Adipocyte (in vitro differentiated cells): ENCODE results near the gene MAP3K8.

ENCODE experiments used
- DNase-seq: peaks from one replicate; pipeline ENCODE4 v3.0.0-alpha.2; 2015; ENCODE audit warnings: low read depth
- H3K27me3 ChIP-seq: replicated peaks from 2 replicates; pipeline ENCODE4 v1.7.0; 2013; ENCODE audit warnings: mild to moderate bottlenecking, low read length, moderate library complexity; ENCODE audit not compliant: control insufficient read depth, insufficient read depth
- H3K36me3 ChIP-seq: 2 replicates; pipeline ENCODE4 v1.7.0; 2013; ENCODE audit warnings: low read length, mild to moderate bottlenecking, moderate library complexity; ENCODE audit not compliant: control insufficient read depth, insufficient read depth, severe bottlenecking
- H3K4me1 ChIP-seq: 2 replicates; pipeline ENCODE4 v1.7.0; 2013; ENCODE audit warnings: mild to moderate bottlenecking, low read length, moderate library complexity; ENCODE audit not compliant: control insufficient read depth, insufficient read depth
- H3K4me3 ChIP-seq: 2 replicates; pipeline ENCODE4 v1.7.0; 2013; ENCODE audit warnings: mild to moderate bottlenecking, low read length, moderate library complexity
- H3K9ac ChIP-seq: 2 replicates; pipeline ENCODE4 v1.7.0; 2013; ENCODE audit warnings: mild to moderate bottlenecking, low read length, moderate library complexity
- H3K9me3 ChIP-seq: 2 replicates; pipeline ENCODE4 v1.7.0; 2013; ENCODE audit warnings: mild to moderate bottlenecking, low read length, moderate library complexity; ENCODE audit not compliant: control insufficient read depth

The MAP3K8 gene

GRCh38 chr10:30436191-30436611, 2.2 kb downstream of the MAP3K8 start:
- Histone ChIP-seq H3K9ac (peak overlapping the region; percentile 99), H3K27me3 (no peaks in the 10 kb centered on the region), H3K36me3 (peaks cover 35% of the 10 kb centered on the region), H3K4me3 (peak overlapping the region; percentile 94), H3K4me1 (peaks cover 61% of the 10 kb centered on the region), H3K9me3 (no peaks in the 10 kb centered on the region)
- peak; percentile 92 for DNase-seq

- H3K4me3 ChIP-seq = peak overlapping the region; percentile 94
- H3K4me1 ChIP-seq = peaks cover 61% of the 10 kb centered on the region
- H3K36me3 ChIP-seq = peaks cover 40% of the 10 kb centered on the region
- DNase-seq = peak; percentile 48
- H3K27me3 ChIP-seq = no peaks in the 10 kb centered on the region
- no peaks in the 10 kb centered on the region for H3K9me3 ChIP-seq
- H3K9ac ChIP-seq = peak overlapping the region; percentile 99
These were observed 2.7 kb downstream of the MAP3K8 start for GRCh38 chr10:30436671-30437030.

GRCh38 chr10:30437031-30437841, 3.3 kb downstream of the MAP3K8 start:
- no peaks in the 10 kb centered on the region for H3K9me3 ChIP-seq
- no peaks in the 10 kb centered on the region for H3K27me3 ChIP-seq
- peaks cover 63% of the 10 kb centered on the region for H3K4me1 ChIP-seq
- peak; percentile 67 for DNase-seq
- peak overlapping the region; percentile 94 for H3K4me3 ChIP-seq
- peak overlapping the region; percentile 99 for H3K9ac ChIP-seq
- peaks cover 46% of the 10 kb centered on the region for H3K36me3 ChIP-seq

GRCh38 chr10:30438021-30438850, 4.3 kb downstream of the MAP3K8 start:
- H3K36me3 ChIP-seq = peaks cover 56% of the 10 kb centered on the region
- peaks cover 61% of the 10 kb centered on the region for H3K4me1 ChIP-seq
- H3K9ac ChIP-seq = peak overlapping the region; percentile 99
- H3K4me3 ChIP-seq = peak overlapping the region; percentile 94
- H3K27me3 ChIP-seq = no peaks in the 10 kb centered on the region
- H3K9me3 ChIP-seq = no peaks in the 10 kb centered on the region
- peak; percentile 35 for DNase-seq

GRCh38 chr10:30439931-30440330, 5.9 kb downstream of the MAP3K8 start:
- H3K27me3 ChIP-seq = no peaks in the 10 kb centered on the region
- peaks cover 62% of the 10 kb centered on the region for H3K36me3 ChIP-seq
- H3K4me3 ChIP-seq = peak overlapping the region; percentile 40
- DNase-seq = no peak
- peak overlapping the region; percentile 6 for H3K9ac ChIP-seq
- no peaks in the 10 kb centered on the region for H3K9me3 ChIP-seq
- H3K4me1 ChIP-seq = peaks cover 68% of the 10 kb centered on the region

- no peak for DNase-seq
- H3K9me3 ChIP-seq = no peaks in the 10 kb centered on the region
- peak overlapping the region; percentile 8 for H3K4me3 ChIP-seq
- H3K4me1 ChIP-seq = peaks cover 78% of the 10 kb centered on the region
- peak overlapping the region; percentile 19 for H3K9ac ChIP-seq
- H3K36me3 ChIP-seq = peaks cover 63% of the 10 kb centered on the region
- no peaks in the 10 kb centered on the region for H3K27me3 ChIP-seq
These were observed 8.1 kb downstream of the MAP3K8 start for GRCh38 chr10:30442019-30442606.

- DNase-seq = no peak
- H3K4me1 ChIP-seq = peaks cover 68% of the 10 kb centered on the region
- H3K27me3 ChIP-seq = no peaks in the 10 kb centered on the region
- H3K4me3 ChIP-seq = no peak overlapping the region
- H3K9ac ChIP-seq = peak overlapping the region; percentile 1
- H3K36me3 ChIP-seq = peaks cover 66% of the 10 kb centered on the region
- no peaks in the 10 kb centered on the region for H3K9me3 ChIP-seq
These were observed 9.1 kb downstream of the MAP3K8 start for GRCh38 chr10:30443049-30443448.

GRCh38 chr10:30445711-30446110, 11.7 kb downstream of the MAP3K8 start:
- Histone ChIP-seq H3K9ac (peak overlapping the region; percentile 58), H3K36me3 (peaks cover 68% of the 10 kb centered on the region), H3K4me1 (peaks cover 42% of the 10 kb centered on the region), H3K4me3 (no peak overlapping the region), H3K27me3 (no peaks in the 10 kb centered on the region), H3K9me3 (no peaks in the 10 kb centered on the region)
- DNase-seq = peak; percentile 45

- peaks cover 26% of the 10 kb centered on the region for H3K4me1 ChIP-seq
- H3K27me3 ChIP-seq = no peaks in the 10 kb centered on the region
- peaks cover 70% of the 10 kb centered on the region for H3K36me3 ChIP-seq
- H3K4me3 ChIP-seq = no peak overlapping the region
- no peaks in the 10 kb centered on the region for H3K9me3 ChIP-seq
- DNase-seq = no peak
- H3K9ac ChIP-seq = no peak overlapping the region
These were observed 13.3 kb downstream of the MAP3K8 start for GRCh38 chr10:30447125-30447799.

GRCh38 chr10:30448092-30448491, 14.1 kb downstream of the MAP3K8 start:
- Histone ChIP-seq H3K9me3 (no peaks in the 10 kb centered on the region), H3K36me3 (peaks cover 70% of the 10 kb centered on the region), H3K4me1 (peaks cover 28% of the 10 kb centered on the region), H3K27me3 (no peaks in the 10 kb centered on the region), H3K4me3 (no peak overlapping the region), H3K9ac (no peak overlapping the region)
- no peak for DNase-seq
